ENCODE data around the gene IHH. TPM values are rescaled to one million over a fixed set of nuclear protein-coding genes. Genes with fewer than 3 reads are reported as not detected.

Gene IHH
- total RNA-seq, 1 donor from 2014 or later: not detected

GRCh38 chr2:219028141-219028540, 32.6 kb downstream of the IHH start:
- no peak for FAIRE-seq

GRCh38 chr2:219027511-219028055, 33.1 kb downstream of the IHH start:
- TF ChIP-seq, protein P1, sequence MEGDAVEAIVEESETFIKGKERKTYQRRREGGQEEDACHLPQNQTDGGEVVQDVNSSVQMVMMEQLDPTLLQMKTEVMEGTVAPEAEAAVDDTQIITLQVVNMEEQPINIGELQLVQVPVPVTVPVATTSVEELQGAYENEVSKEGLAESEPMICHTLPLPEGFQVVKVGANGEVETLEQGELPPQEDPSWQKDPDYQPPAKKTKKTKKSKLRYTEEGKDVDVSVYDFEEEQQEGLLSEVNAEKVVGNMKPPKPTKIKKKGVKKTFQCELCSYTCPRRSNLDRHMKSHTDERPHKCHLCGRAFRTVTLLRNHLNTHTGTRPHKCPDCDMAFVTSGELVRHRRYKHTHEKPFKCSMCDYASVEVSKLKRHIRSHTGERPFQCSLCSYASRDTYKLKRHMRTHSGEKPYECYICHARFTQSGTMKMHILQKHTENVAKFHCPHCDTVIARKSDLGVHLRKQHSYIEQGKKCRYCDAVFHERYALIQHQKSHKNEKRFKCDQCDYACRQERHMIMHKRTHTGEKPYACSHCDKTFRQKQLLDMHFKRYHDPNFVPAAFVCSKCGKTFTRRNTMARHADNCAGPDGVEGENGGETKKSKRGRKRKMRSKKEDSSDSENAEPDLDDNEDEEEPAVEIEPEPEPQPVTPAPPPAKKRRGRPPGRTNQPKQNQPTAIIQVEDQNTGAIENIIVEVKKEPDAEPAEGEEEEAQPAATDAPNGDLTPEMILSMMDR (IDR thresholded peaks at IDR 0.05; ENCODE audit: insufficient read depth, low read length, severe bottlenecking): no peak
- peaks cover 2% of the 10 kb centered on the region for H3K27me3 ChIP-seq (ENCODE audit: control insufficient read depth, insufficient read depth, low read length)
- DNase-seq (ENCODE audit: low read depth): no peak
- FAIRE-seq: no peak
- no peaks in the 10 kb centered on the region for H3K36me3 ChIP-seq (ENCODE audit: control insufficient read depth, insufficient read depth, low read length)
- no peak overlapping the region for H3K4me3 ChIP-seq (ENCODE audit: low read depth, low read length)

More at GRCh38 chr2:219028141-219028540, 32.6 kb downstream of the IHH start:
- Histone ChIP-seq H3K4me3 (ENCODE audit: low read depth, low read length) (no peak overlapping the region), H3K36me3 (ENCODE audit: control insufficient read depth, insufficient read depth, low read length) (no peaks in the 10 kb centered on the region), H3K27me3 (ENCODE audit: control insufficient read depth, insufficient read depth, low read length) (peaks cover 2% of the 10 kb centered on the region)
- TF ChIP-seq, protein P1 (IDR thresholded peaks at IDR 0.05; ENCODE audit: insufficient read depth, low read length, severe bottlenecking): no peak
- DNase-seq (ENCODE audit: low read depth): no peak

- Histone ChIP-seq H3K27me3 (ENCODE audit: control insufficient read depth, insufficient read depth, low read length) (peaks cover 2% of the 10 kb centered on the region), H3K36me3 (ENCODE audit: control insufficient read depth, insufficient read depth, low read length) (no peaks in the 10 kb centered on the region), H3K4me3 (ENCODE audit: low read depth, low read length) (no peak overlapping the region)
- FAIRE-seq: no peak
- no peak for DNase-seq (ENCODE audit: low read depth)
- TF ChIP-seq, protein P1 (IDR thresholded peaks at IDR 0.05; ENCODE audit: insufficient read depth, low read length, severe bottlenecking): no peak
These were observed 33.8 kb downstream of the IHH start for GRCh38 chr2:219026946-219027345.

DNA sequence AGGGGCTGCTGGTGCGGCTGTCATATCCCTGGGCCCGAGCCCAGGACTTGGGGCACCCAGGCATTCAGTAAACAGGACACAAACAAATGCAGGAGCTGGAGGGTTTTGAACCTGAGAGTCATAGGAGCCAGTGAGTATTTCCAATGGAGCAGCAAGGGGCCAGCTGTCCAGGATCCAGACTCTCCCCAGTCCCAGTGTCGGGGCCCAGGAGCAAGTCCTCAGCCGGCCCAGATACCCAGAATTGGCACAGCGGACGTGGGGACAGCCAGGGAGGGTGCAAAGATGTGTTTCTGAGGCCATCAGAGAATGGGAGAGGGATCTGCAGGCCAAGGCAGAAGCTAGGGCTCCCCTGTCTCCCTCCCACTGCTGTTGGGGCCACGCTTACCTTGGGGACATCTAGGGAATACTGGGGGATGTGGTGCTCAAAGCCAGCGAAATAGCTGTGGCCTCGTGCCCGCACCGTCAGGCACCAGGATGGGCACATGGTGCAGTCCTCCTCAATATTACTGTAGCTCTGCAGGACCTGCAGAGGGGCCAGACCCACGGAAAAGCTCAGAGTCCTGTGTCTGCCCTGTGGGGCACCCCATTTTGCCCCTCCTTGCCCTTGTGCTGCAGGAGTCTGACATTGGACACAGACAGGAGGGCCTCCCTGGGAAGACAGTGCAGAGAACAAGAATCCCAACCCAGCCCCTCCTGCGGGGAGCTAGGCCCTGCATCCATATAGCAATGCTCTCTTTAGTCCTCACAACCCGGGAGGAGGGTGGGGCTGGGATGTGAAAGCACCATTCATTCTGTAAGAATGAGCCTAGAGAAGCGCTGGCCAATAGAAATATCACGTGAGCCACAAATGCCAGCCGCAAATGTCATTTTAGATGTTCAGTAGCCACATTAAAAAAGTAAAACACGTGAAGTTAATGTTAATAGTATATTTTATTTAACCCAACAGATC, 34.8 kb downstream of the IHH start:
- no peaks in the 10 kb centered on the region for H3K36me3 ChIP-seq (ENCODE audit: control insufficient read depth, insufficient read depth, low read length)
- TF ChIP-seq, protein P1 (IDR thresholded peaks at IDR 0.05; ENCODE audit: insufficient read depth, low read length, severe bottlenecking): no peak
- DNase-seq (ENCODE audit: low read depth) (no peak), FAIRE-seq (no peak)
- H3K4me3 ChIP-seq (ENCODE audit: low read depth, low read length): no peak overlapping the region
- H3K27me3 ChIP-seq (ENCODE audit: control insufficient read depth, insufficient read depth, low read length): peaks cover 2% of the 10 kb centered on the region

DNA sequence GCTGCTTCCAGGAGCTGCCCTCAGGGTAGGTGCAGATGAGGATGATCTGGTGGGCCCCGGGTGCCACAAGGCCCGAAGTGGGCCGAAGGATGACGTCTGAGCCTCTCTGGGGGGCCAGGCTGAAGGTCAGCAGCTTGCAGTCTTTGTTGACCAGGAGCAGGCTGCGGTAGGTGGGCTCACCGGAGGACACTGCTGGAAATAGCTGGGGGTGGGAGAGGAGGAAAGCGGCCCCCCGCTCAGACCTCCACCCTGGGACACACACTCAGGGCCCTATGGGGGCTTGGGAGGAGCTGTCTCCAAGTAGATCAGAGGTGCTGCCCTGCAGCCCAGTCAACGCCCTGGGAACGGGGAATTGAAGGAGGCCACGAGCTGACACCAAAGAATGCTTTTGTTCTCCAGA, 36.7 kb downstream of the IHH start:
- FAIRE-seq (no peak), DNase-seq (ENCODE audit: low read depth) (no peak)
- TF ChIP-seq, protein P1 (IDR thresholded peaks at IDR 0.05; ENCODE audit: insufficient read depth, low read length, severe bottlenecking): no peak
- no peaks in the 10 kb centered on the region for H3K36me3 ChIP-seq (ENCODE audit: control insufficient read depth, insufficient read depth, low read length)
- no peak overlapping the region for H3K4me3 ChIP-seq (ENCODE audit: low read depth, low read length)
- peaks cover 5% of the 10 kb centered on the region for H3K27me3 ChIP-seq (ENCODE audit: control insufficient read depth, insufficient read depth, low read length)

All from bronchial epithelial cell (primary cell).